ENCODE measurements around the gene COMMD4.

GRCh38 chr15:75302318-75302717 lies 33.5 kb upstream of the COMMD4 start:
- TF ChIP-seq POLR2AphosphoS5 (IDR thresholded peaks at IDR 0.05; ENCODE audit: borderline replicate concordance, low read depth, low read length) = no peak
- no peak for TF ChIP-seq EZH2 (IDR thresholded peaks at IDR 0.05)
- TF ChIP-seq FOXP2 (optimal IDR thresholded peaks at IDR 0.05; ENCODE audit: control extremely low read depth, extremely low read length, insufficient read depth) = no peak

Data from SK-N-MC (cell line).